ENCODE results near the gene ATP2A1.
"Not testable (repeated sequence)": the region's sequence is repeated elsewhere in the genome, so short reads cannot be mapped to it uniquely, and the experiment has no call there.

Gene ATP2A1

GRCh38 chr16:28913946-28914724 lies 35.8 kb downstream of the ATP2A1 start:
- DNase-seq, result no peak

GRCh38 chr16:28915181-28915580 lies 36.9 kb downstream of the ATP2A1 start:
- no peak for DNase-seq

GRCh38 chr16:28917095-28917494 lies 38.8 kb downstream of the ATP2A1 start:
- DNase-seq, result no peak

GRCh38 chr16:28918698-28919097 lies 40.4 kb downstream of the ATP2A1 start:
- no peak for DNase-seq

- DNase-seq, result no peak
Measured at GRCh38 chr16:28923231-28923587, 44.9 kb downstream of the ATP2A1 start.

- peak; percentile 51 for DNase-seq
Measured at GRCh38 chr16:28923652-28924398, 45.5 kb downstream of the ATP2A1 start.

GRCh38 chr16:28924399-28924761 lies 46.1 kb downstream of the ATP2A1 start:
- no peak for DNase-seq

GRCh38 chr16:28924762-28925385 lies 46.6 kb downstream of the ATP2A1 start, which contains the start of gene RABEP2:
Gene RABEP2, minus strand, starts transcription at chr16:28925238. Its CDS starts 75 bp downstream, at chr16:28925163.
- DNase-seq, result peak; percentile 95

- peak; percentile 93 for DNase-seq
Measured at GRCh38 chr16:28925386-28926228, 47.3 kb downstream of the ATP2A1 start.

GRCh38 chr16:28926284-28926683 lies 48.0 kb downstream of the ATP2A1 start:
- not testable (repeated sequence) for DNase-seq

- DNase-seq, result no peak
Measured at GRCh38 chr16:28927815-28928214, 49.5 kb downstream of the ATP2A1 start.

- no peak for DNase-seq
Measured at GRCh38 chr16:28930203-28930602, 51.9 kb downstream of the ATP2A1 start.

GRCh38 chr16:28930652-28931051 lies 52.4 kb downstream of the ATP2A1 start:
- DNase-seq, result no peak

GRCh38 chr16:28931801-28932225 lies 53.5 kb downstream of the ATP2A1 start, which contains the start of gene CD19:
Gene CD19, plus strand, starts transcription at chr16:28931971. Its CDS starts 30 bp downstream, at chr16:28932001.
- DNase-seq, result no peak

- no peak for DNase-seq
Measured at GRCh38 chr16:28932339-28933141, 54.3 kb downstream of the ATP2A1 start.

GRCh38 chr16:28933171-28933570 lies 54.9 kb downstream of the ATP2A1 start:
- DNase-seq, result no peak

- peak; percentile 23 for DNase-seq
Measured at GRCh38 chr16:28935346-28935745, 57.1 kb downstream of the ATP2A1 start.

- peak; percentile 97 for DNase-seq
Measured at GRCh38 chr16:28935924-28936783, 57.9 kb downstream of the ATP2A1 start.

- DNase-seq, result no peak
Measured at GRCh38 chr16:28936784-28937155, 58.5 kb downstream of the ATP2A1 start.

GRCh38 chr16:28937222-28937876 lies 59.1 kb downstream of the ATP2A1 start:
- DNase-seq, result peak; percentile 22
